HepG2 (cell line): ENCODE results near the gene GDF9. TPM values are rescaled to one million over a fixed set of nuclear protein-coding genes. Genes with fewer than 3 reads are reported as not detected.

ENCODE experiments used
- ADNP ChIP-seq: sonication (generic); formaldehyde crosslinking; IDR thresholded peaks from 2 replicates; pipeline ENCODE4 v1.4.0; 2020; ENCODE audit warnings: missing genetic modification reagents
- EEA1 ChIP-seq: sonication (generic); formaldehyde crosslinking; IDR thresholded peaks from 2 replicates; pipeline ENCODE4 v1.5.1; 2020; ENCODE audit warnings: mild to moderate bottlenecking, missing genetic modification reagents, borderline replicate concordance
- ESRRA ChIP-seq: sonication (generic); formaldehyde crosslinking; IDR thresholded peaks from 2 replicates; pipeline ENCODE4 v1.5.1; 2020; ENCODE audit warnings: mild to moderate bottlenecking, low read depth, missing genetic modification reagents
- HNRNPH1 ChIP-seq: fragments of 200-400 bp; formaldehyde crosslinking; optimal IDR thresholded peaks from 2 replicates; pipeline ENCODE3; 2017; ENCODE audit warnings: mild to moderate bottlenecking, low read depth, low read length
- KLF12 ChIP-seq: sonication (generic); formaldehyde crosslinking; IDR thresholded peaks from 2 replicates; pipeline ENCODE4 v1.4.0; 2020; ENCODE audit warnings: missing genetic modification reagents, borderline replicate concordance
- MED8 ChIP-seq: sonication (generic); formaldehyde crosslinking; IDR thresholded peaks from 2 replicates; pipeline ENCODE4 v1.8.1; 2023; ENCODE audit warnings: mild to moderate bottlenecking, missing genetic modification reagents; ENCODE audit not compliant: insufficient replicate concordance
- MTF2 ChIP-seq: sonication (generic); formaldehyde crosslinking; IDR thresholded peaks from 2 replicates; pipeline ENCODE4 v1.5.0; 2020; ENCODE audit warnings: missing genetic modification reagents, borderline replicate concordance
- NFE2L1 ChIP-seq: sonication (generic); formaldehyde crosslinking; IDR thresholded peaks from 2 replicates; pipeline ENCODE4 v1.4.0; 2020; ENCODE audit warnings: missing genetic modification reagents, mild to moderate bottlenecking, borderline replicate concordance
- NFIC ChIP-seq: IDR thresholded peaks from 2 replicates; pipeline ENCODE4 v1.6.1; 2012; ENCODE audit warnings: mild to moderate bottlenecking, low read length, inconsistent platforms
- NKX3-1 ChIP-seq: sonication (generic); formaldehyde crosslinking; IDR thresholded peaks from 2 replicates; pipeline ENCODE4 v1.5.0; 2020; ENCODE audit warnings: missing genetic modification reagents
- PLRG1 ChIP-seq: fragments of 450-650 bp; conservative IDR thresholded peaks from 2 replicates; pipeline ENCODE4 v1.6.1; 2016
- REL ChIP-seq: sonication (generic); formaldehyde crosslinking; conservative IDR thresholded peaks from 2 replicates; pipeline ENCODE4 v1.8.0; 2022; ENCODE audit warnings: mild to moderate bottlenecking, missing genetic modification reagents, moderate library complexity
- YEATS4 ChIP-seq: sonication (generic); formaldehyde crosslinking; IDR thresholded peaks from 2 replicates; pipeline ENCODE4 v1.4.0; 2020; ENCODE audit warnings: missing genetic modification reagents, borderline replicate concordance
- ZFYVE20 ChIP-seq: sonication (generic); formaldehyde crosslinking; IDR thresholded peaks from 2 replicates; pipeline ENCODE4 v1.8.0; 2023; ENCODE audit warnings: low read depth, mild to moderate bottlenecking, moderate library complexity, missing genetic modification reagents, borderline replicate concordance
- ZKSCAN5 ChIP-seq: sonication (generic); formaldehyde crosslinking; IDR thresholded peaks from 2 replicates; pipeline ENCODE4 v1.5.1; 2020; ENCODE audit warnings: mild to moderate bottlenecking, missing genetic modification reagents
- ZNF224 ChIP-seq: sonication (generic); formaldehyde crosslinking; IDR thresholded peaks from 2 replicates; pipeline ENCODE4 v1.5.0; 2020; ENCODE audit warnings: mild to moderate bottlenecking, missing genetic modification reagents
- ZNF678 ChIP-seq: sonication (generic); formaldehyde crosslinking; IDR thresholded peaks from 2 replicates; pipeline ENCODE4 v1.4.0; 2020; ENCODE audit warnings: mild to moderate bottlenecking, missing genetic modification reagents
- ZNF7 ChIP-seq: IDR thresholded peaks from 2 replicates; pipeline ENCODE4 v1.6.1; 2016; ENCODE audit warnings: missing biosample characterization, missing genetic modification reagents
- polyA plus RNA-seq, 8 experiments: library from polyadenylated mRNA; depleted of rRNA in 3 of 8; stranded (reverse) in 7 of 8; unstranded in 1 of 8; fragments of >200 nt; fragmentation: Illumina TruSeq in 4 of 8; extraction: Trizol in 4 of 8; gene quantifications; 2 replicates each; pipeline versions ENCODE4 v1.2.1 to v1.2.3, GENCODE V29; 2011 to 2016; ENCODE audit warnings: low read depth in 4 of 8, missing spikeins in 1 of 8, mixed read lengths in 1 of 8; ENCODE audit not compliant: insufficient read depth in 1 of 8
- total RNA-seq, 5 experiments: library from RNA; depleted of rRNA; stranded (reverse); fragments of >200 nt; fragmentation: Illumina TruSeq; extraction: Trizol; gene quantifications; 2 replicates each; pipeline ENCODE4 v1.2.3, GENCODE V29; 2016; ENCODE audit warnings: low read depth in 1 of 5
- TF ChIP-seq, protein P1 (sequence below): IDR thresholded peaks from 2 replicates; pipeline ENCODE4 v1.6.1; 2016; ENCODE audit warnings: low read depth, borderline replicate concordance
- TF ChIP-seq, protein P2 (sequence below): sonication (generic); formaldehyde crosslinking; IDR thresholded peaks from 2 replicates; pipeline ENCODE4 v1.5.1; 2020; ENCODE audit warnings: mild to moderate bottlenecking, missing genetic modification reagents, borderline replicate concordance
- TF ChIP-seq, protein P3 (sequence below): sonication (generic); formaldehyde crosslinking; IDR thresholded peaks from 2 replicates; pipeline ENCODE4 v1.5.1; 2020; ENCODE audit warnings: mild to moderate bottlenecking, missing genetic modification reagents, borderline replicate concordance
- TF ChIP-seq, protein P4 (sequence below): sonication (generic); formaldehyde crosslinking; IDR thresholded peaks from 2 replicates; pipeline ENCODE4 v1.4.0; 2020; ENCODE audit warnings: missing genetic modification reagents, low read depth, mild to moderate bottlenecking, borderline replicate concordance

GDF9 gene
- total and polyA plus RNA-seq, 2 of the 13 experiments (the other 11 are each of a cell fraction or from before 2014, with no cell fraction given) = 0.33 to 0.38 TPM

DNA sequence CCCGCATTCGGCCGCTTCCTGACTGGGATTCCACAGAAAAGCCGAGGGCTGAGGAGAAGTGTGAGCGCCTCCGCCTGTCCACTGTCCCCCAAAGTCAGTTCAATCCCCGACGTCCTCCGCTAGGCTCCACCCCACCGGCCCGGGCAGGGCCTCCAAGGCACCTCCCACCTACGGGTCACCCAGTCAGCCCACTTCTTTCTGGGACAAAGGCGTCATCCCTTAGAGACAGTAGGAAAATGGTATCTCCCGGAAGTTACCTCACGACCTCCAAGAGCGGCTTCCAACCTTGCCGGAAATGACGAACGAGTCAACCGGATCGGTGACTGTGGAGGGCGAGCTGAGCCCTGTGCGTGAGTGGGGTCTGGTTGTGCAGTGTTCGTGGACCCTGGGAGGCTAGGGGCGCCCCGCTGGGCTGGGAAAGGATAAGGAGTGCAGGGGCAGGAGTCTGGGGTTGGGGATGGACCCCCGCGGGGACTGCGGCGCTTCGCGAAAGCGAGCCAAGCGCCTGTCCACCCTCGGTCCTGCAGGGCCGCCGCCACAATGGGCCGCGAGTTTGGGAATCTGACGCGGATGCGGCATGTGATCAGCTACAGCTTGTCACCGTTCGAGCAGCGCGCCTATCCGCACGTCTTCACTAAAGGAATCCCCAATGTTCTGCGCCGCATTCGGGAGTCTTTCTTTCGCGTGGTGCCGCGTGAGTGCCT, at the start of gene GDF9, which contains the start of gene UQCRQ (continued):
- TF ChIP-seq, protein P1, sequence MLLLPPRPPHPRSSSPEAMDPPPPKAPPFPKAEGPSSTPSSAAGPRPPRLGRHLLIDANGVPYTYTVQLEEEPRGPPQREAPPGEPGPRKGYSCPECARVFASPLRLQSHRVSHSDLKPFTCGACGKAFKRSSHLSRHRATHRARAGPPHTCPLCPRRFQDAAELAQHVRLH (CRISPR knock-in tag) = no peak
- TF ChIP-seq ESRRA (CRISPR knock-in tag) (no peak; the same call in 1 of the 2 replicates), ZNF678 (CRISPR knock-in tag) (no peak; the same call in 1 of the 2 replicates), HNRNPH1 (no peak), PLRG1 (no peak), ZNF224 (peak; percentile 84; the same call in 1 of the 2 replicates), NKX3-1 (0 out of 2 replicates have a peak, but pooled peaks have one; percentile 29), NFIC (peak; percentile 10; the same call in 1 of the 2 replicates), KLF12 (CRISPR knock-in tag) (no peak), ZKSCAN5 (CRISPR knock-in tag) (no peak), MED8 (CRISPR knock-in tag) (peak; percentile 31), MTF2 (no peak), EEA1 (CRISPR knock-in tag) (peak; percentile 90), ADNP (CRISPR knock-in tag) (no peak), YEATS4 (CRISPR knock-in tag) (peak; percentile 86), ZFYVE20 (CRISPR knock-in tag) (no peak), ZNF7 (CRISPR knock-in tag) (no peak), NFE2L1 (no peak), REL (peak; percentile 50; the same call in 1 of the 2 replicates)
- TF ChIP-seq, protein P2, sequence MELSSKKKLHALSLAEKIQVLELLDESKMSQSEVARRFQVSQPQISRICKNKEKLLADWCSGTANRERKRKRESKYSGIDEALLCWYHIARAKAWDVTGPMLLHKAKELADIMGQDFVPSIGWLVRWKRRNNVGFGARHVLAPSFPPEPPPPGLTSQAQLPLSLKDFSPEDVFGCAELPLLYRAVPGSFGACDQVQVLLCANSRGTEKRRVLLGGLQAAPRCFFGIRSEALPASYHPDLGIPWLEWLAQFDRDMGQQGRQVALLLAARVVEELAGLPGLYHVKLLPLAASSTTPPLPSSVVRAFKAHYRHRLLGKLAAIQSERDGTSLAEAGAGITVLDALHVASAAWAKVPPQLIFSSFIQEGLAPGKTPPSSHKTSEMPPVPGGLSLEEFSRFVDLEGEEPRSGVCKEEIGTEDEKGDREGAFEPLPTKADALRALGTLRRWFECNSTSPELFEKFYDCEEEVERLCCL (CRISPR knock-in tag) = 0 out of 2 replicates have a peak, but pooled peaks have one; percentile 20
- TF ChIP-seq, protein P3, sequence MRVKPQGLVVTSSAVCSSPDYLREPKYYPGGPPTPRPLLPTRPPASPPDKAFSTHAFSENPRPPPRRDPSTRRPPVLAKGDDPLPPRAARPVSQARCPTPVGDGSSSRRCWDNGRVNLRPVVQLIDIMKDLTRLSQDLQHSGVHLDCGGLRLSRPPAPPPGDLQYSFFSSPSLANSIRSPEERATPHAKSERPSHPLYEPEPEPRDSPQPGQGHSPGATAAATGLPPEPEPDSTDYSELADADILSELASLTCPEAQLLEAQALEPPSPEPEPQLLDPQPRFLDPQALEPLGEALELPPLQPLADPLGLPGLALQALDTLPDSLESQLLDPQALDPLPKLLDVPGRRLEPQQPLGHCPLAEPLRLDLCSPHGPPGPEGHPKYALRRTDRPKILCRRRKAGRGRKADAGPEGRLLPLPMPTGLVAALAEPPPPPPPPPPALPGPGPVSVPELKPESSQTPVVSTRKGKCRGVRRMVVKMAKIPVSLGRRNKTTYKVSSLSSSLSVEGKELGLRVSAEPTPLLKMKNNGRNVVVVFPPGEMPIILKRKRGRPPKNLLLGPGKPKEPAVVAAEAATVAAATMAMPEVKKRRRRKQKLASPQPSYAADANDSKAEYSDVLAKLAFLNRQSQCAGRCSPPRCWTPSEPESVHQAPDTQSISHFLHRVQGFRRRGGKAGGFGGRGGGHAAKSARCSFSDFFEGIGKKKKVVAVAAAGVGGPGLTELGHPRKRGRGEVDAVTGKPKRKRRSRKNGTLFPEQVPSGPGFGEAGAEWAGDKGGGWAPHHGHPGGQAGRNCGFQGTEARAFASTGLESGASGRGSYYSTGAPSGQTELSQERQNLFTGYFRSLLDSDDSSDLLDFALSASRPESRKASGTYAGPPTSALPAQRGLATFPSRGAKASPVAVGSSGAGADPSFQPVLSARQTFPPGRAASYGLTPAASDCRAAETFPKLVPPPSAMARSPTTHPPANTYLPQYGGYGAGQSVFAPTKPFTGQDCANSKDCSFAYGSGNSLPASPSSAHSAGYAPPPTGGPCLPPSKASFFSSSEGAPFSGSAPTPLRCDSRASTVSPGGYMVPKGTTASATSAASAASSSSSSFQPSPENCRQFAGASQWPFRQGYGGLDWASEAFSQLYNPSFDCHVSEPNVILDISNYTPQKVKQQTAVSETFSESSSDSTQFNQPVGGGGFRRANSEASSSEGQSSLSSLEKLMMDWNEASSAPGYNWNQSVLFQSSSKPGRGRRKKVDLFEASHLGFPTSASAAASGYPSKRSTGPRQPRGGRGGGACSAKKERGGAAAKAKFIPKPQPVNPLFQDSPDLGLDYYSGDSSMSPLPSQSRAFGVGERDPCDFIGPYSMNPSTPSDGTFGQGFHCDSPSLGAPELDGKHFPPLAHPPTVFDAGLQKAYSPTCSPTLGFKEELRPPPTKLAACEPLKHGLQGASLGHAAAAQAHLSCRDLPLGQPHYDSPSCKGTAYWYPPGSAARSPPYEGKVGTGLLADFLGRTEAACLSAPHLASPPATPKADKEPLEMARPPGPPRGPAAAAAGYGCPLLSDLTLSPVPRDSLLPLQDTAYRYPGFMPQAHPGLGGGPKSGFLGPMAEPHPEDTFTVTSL (CRISPR knock-in tag) = no peak
- TF ChIP-seq, protein P4, sequence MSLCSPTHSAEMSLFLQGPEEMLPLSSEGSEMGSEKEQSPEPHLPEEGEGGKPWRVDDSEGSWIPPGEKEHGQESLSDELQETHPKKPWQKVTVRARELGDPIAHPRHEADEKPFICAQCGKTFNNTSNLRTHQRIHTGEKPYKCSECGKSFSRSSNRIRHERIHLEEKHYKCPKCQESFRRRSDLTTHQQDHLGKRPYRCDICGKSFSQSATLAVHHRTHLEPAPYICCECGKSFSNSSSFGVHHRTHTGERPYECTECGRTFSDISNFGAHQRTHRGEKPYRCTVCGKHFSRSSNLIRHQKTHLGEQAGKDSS (CRISPR knock-in tag) = no peak
